ENCODE measurements around the gene PRRT1.
A peak's percentile ranks its signal among the peaks of the same experiment; 100 is the strongest.
"Not testable (repeated sequence)": the region's sequence is repeated elsewhere in the genome, so short reads cannot be mapped to it uniquely, and the experiment has no call there.

Gene PRRT1

GRCh38 chr6:32149092-32149755 lies 2.5 kb downstream of the PRRT1 start:
- no peak for DNase-seq

- peak; percentile 88 for DNase-seq
These were observed 3.2 kb downstream of the PRRT1 start for GRCh38 chr6:32148289-32149091.

GRCh38 chr6:32147401-32148132 lies 4.2 kb downstream of the PRRT1 start:
- no peak for DNase-seq

- no peak for DNase-seq
These were observed 5.1 kb downstream of the PRRT1 start for GRCh38 chr6:32146687-32147086.

GRCh38 chr6:32146287-32146686 lies 5.5 kb downstream of the PRRT1 start:
- DNase-seq, result no peak

- not testable (repeated sequence) for DNase-seq
These were observed 7.5 kb downstream of the PRRT1 start for GRCh38 chr6:32144238-32144637.

- no peak for DNase-seq
These were observed 11.2 kb downstream of the PRRT1 start for GRCh38 chr6:32140420-32141046.

- no peak for DNase-seq
These were observed 12.1 kb downstream of the PRRT1 start for GRCh38 chr6:32139590-32139989.

- DNase-seq, result no peak
These were observed 14.3 kb downstream of the PRRT1 start for GRCh38 chr6:32137454-32137853.

GRCh38 chr6:32133786-32134185 lies 18.0 kb downstream of the PRRT1 start:
- no peak for DNase-seq

GRCh38 chr6:32132110-32132509 lies 19.6 kb downstream of the PRRT1 start:
- DNase-seq, result no peak

GRCh38 chr6:32131439-32131948 lies 20.2 kb downstream of the PRRT1 start:
- DNase-seq, result no peak

GRCh38 chr6:32129297-32130088 lies 22.2 kb downstream of the PRRT1 start:
- no peak for DNase-seq

GRCh38 chr6:32128751-32129296 lies 22.9 kb downstream of the PRRT1 start:
- DNase-seq, result no peak

GRCh38 chr6:32127717-32128592 lies 23.8 kb downstream of the PRRT1 start, which contains the start of gene ATF6B:
ATF6B (minus strand) TSS chr6:32128246; CDS start chr6:32128207, 39 bp downstream.
- peak; percentile 99 for DNase-seq

- no peak for DNase-seq
These were observed 24.4 kb downstream of the PRRT1 start for GRCh38 chr6:32127409-32127716.

GRCh38 chr6:32126880-32127279 lies 24.9 kb downstream of the PRRT1 start:
- no peak for DNase-seq

GRCh38 chr6:32123681-32124080 lies 28.1 kb downstream of the PRRT1 start:
- no peak for DNase-seq

GRCh38 chr6:32120573-32121059 lies 31.1 kb downstream of the PRRT1 start:
- no peak for DNase-seq

GRCh38 chr6:32118782-32119628 lies 32.7 kb downstream of the PRRT1 start:
- peak; percentile 87 for DNase-seq
